OCI-LY7 (cell line): ENCODE measurements around the gene EIF4H. TPM values are rescaled to one million over a fixed set of nuclear protein-coding genes. Genes with fewer than 3 reads are reported as not detected.

Experiments used
- BruUV-seq: library from RNA; stranded (reverse); fragments of 400-500 nt; replicated peaks from 2 replicates; lab custom pipeline; 2021; lab: Mats Ljungman, UMichigan
- CTCF ChIA-PET: fragments of 300-600 bp; sonication (Branson Sonifier 250); formaldehyde crosslinking; loops from one replicate; lab custom pipeline; 2022; ENCODE audit warnings: antibody characterized with exemption; ENCODE audit not compliant: unreplicated experiment; lab: Charles Lee
- POLR2A ChIA-PET: fragments of 300-600 bp; sonication (Branson Sonifier 250); formaldehyde crosslinking; loops from one replicate; lab custom pipeline; 2022; ENCODE audit warnings: antibody characterized with exemption; lab: Charles Lee
- DNase-seq: peaks from one replicate; pipeline ENCODE4 v3.0.0-alpha.2; 2015; ENCODE audit warnings: low spot score
- H2AFZ ChIP-seq: fragments of 200-600 bp; sonication (generic), shearing (Covaris generic); 2 replicates; pipeline ENCODE4 v1.6.1; 2014; ENCODE audit warnings: mild to moderate bottlenecking, antibody characterized with exemption, low read length, moderate library complexity
- H3K27ac ChIP-seq: fragments of 200-600 bp; sonication (generic); 2 replicates; pipeline ENCODE4 v1.5.1; 2014; ENCODE audit warnings: mixed run types, low read depth, mild to moderate bottlenecking, moderate library complexity, low read length, inconsistent platforms; ENCODE audit not compliant: poor library complexity, severe bottlenecking
- H3K36me3 ChIP-seq: fragments of 200-600 bp; sonication (generic); 2 replicates; pipeline ENCODE4 v1.6.1; 2014; ENCODE audit warnings: mild to moderate bottlenecking, antibody characterized with exemption, low read length, moderate library complexity, mixed read lengths; ENCODE audit not compliant: insufficient read depth
- H3K4me1 ChIP-seq: fragments of 200-600 bp; sonication (generic); 2 replicates; pipeline ENCODE4 v1.5.1; 2014; ENCODE audit warnings: mild to moderate bottlenecking, low read length; ENCODE audit not compliant: insufficient read depth, poor library complexity, severe bottlenecking
- H3K4me2 ChIP-seq: fragments of 200-600 bp; sonication (generic); 2 replicates; pipeline ENCODE4 v1.6.1; 2014; ENCODE audit warnings: mild to moderate bottlenecking, low read length
- H3K4me3 ChIP-seq: fragments of 200-600 bp; sonication (generic); 2 replicates; pipeline ENCODE4 v1.5.1; 2014; ENCODE audit warnings: mild to moderate bottlenecking, low read depth, low read length; ENCODE audit not compliant: poor library complexity, severe bottlenecking
- H3K79me2 ChIP-seq: fragments of 200-600 bp; sonication (generic); 2 replicates; pipeline ENCODE4 v1.6.1; 2016; ENCODE audit warnings: low read depth, mild to moderate bottlenecking, low read length, moderate library complexity, mixed read lengths; ENCODE audit not compliant: insufficient read depth
- H3K9me2 ChIP-seq: fragments of 200-600 bp; sonication (generic); 2 replicates; pipeline ENCODE4 v1.6.1; 2016; ENCODE audit warnings: mild to moderate bottlenecking, low read length, mixed read lengths; ENCODE audit not compliant: insufficient read depth
- H3K9me3 ChIP-seq: fragments of 200-600 bp; sonication (generic); 2 replicates; pipeline ENCODE4 v1.6.1; 2014; ENCODE audit warnings: mild to moderate bottlenecking, mixed run types, low read length, mixed read lengths
- H4K20me1 ChIP-seq: fragments of 200-600 bp; sonication (generic); 2 replicates; pipeline ENCODE4 v1.6.1; 2014; ENCODE audit warnings: mild to moderate bottlenecking, antibody characterized with exemption, low read length, moderate library complexity, mixed read lengths; ENCODE audit not compliant: insufficient read depth
- EZH2phosphoT487 ChIP-seq: fragments of 200-600 bp; sonication (generic); IDR thresholded peaks from 2 replicates; pipeline ENCODE4 v1.6.1; 2018; ENCODE audit warnings: low read depth, borderline replicate concordance, mild to moderate bottlenecking, mixed run types, antibody characterized with exemption, low read length, moderate library complexity, mixed read lengths
- intact Hi-C: fragments of 100-400 bp; cut with micrococcal nuclease; formaldehyde crosslinking; loops from one replicate; pipeline ENCODE4 v1.10.0; 2022; ENCODE audit not compliant: unreplicated experiment
- total RNA-seq, 2 experiments: library from RNA; depleted of rRNA in 1 of 2; stranded (reverse); fragments of >200 nt in 1 of 2; shearing (Covaris generic) in 1 of 2; gene quantifications; 2 replicates each; pipeline ENCODE4 v1.2.3, GENCODE V29; 2014 to 2022
- TF ChIP-seq, protein P1 (sequence below): fragments of 200-600 bp; sonication (generic); conservative IDR thresholded peaks from 2 replicates; pipeline ENCODE4 v1.5.1; 2014; ENCODE audit warnings: mild to moderate bottlenecking, antibody characterized with exemption, low read length, moderate library complexity, mixed read lengths

Gene EIF4H
- total RNA-seq, 2 experiments from 2014 or later: 202 to 345 TPM

DNA sequence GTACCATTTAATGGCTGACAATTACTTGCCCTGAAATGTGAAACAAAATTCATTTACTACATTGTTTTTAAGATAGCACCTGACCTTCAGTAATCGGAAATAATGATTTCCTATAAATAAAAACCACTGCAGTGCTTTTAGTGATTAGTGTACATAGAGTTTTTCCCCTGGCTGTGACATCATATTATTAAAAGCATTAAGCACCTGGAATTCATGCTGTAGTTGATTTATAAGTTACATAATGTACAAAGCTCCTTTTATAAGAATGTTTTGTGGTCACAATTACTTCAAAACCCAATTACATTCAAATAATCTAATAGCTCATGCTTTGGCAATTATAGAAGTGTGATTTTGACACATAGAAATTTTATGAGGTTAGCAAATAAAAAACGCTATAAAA lies 44.3 kb upstream of the EIF4H start:
- H2AFZ ChIP-seq: no peak overlapping the region
- no peak overlapping the region for H3K27ac ChIP-seq
- no peaks in the 10 kb centered on the region for H3K79me2 ChIP-seq
- no peaks in the 10 kb centered on the region for H4K20me1 ChIP-seq
- CTCF ChIA-PET: no interaction called here
- no peak overlapping the region for H3K4me3 ChIP-seq
- intact Hi-C loops: no loop called here
- POLR2A ChIA-PET: interaction anchor here (0.6 to 1.7 kb wide), 2 partner anchors 9 to 45 kb away, joined by 3 read pairs; no protein-coding TSS in a partner anchor
- no peaks in the 10 kb centered on the region for H3K9me2 ChIP-seq
- H3K4me1 ChIP-seq: no peaks in the 10 kb centered on the region
- no peaks in the 10 kb centered on the region for H3K9me3 ChIP-seq
- no peaks in the 10 kb centered on the region for H3K36me3 ChIP-seq
- DNase-seq: no peak
- BruUV-seq: no TSS peak
- no peak for TF ChIP-seq EZH2phosphoT487
- TF ChIP-seq, protein P1, sequence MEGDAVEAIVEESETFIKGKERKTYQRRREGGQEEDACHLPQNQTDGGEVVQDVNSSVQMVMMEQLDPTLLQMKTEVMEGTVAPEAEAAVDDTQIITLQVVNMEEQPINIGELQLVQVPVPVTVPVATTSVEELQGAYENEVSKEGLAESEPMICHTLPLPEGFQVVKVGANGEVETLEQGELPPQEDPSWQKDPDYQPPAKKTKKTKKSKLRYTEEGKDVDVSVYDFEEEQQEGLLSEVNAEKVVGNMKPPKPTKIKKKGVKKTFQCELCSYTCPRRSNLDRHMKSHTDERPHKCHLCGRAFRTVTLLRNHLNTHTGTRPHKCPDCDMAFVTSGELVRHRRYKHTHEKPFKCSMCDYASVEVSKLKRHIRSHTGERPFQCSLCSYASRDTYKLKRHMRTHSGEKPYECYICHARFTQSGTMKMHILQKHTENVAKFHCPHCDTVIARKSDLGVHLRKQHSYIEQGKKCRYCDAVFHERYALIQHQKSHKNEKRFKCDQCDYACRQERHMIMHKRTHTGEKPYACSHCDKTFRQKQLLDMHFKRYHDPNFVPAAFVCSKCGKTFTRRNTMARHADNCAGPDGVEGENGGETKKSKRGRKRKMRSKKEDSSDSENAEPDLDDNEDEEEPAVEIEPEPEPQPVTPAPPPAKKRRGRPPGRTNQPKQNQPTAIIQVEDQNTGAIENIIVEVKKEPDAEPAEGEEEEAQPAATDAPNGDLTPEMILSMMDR: no peak
- H3K4me2 ChIP-seq: no peak overlapping the region

DNA sequence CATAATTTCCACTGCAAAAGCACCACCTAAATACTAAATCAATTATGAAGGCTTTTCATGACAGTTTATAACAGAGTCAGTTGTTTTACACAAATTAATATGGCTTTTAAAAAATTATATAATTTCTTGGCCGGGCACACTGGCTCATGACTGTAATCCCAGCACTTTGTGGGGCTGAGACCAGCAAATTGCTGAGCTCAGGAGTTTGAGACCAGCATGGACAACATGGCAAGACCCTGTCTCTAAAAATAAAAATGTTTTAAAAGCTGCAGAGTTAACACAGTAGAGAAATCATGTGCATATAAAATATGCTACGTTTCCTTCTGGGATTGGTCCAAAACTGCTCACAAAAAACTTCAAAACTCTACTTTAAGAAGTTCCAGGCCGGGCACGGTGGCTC lies 43.6 kb upstream of the EIF4H start:
- CTCF ChIA-PET: no interaction called here
- no peak for DNase-seq
- no peak for TF ChIP-seq EZH2phosphoT487
- TF ChIP-seq, protein P1: no peak
- Histone ChIP-seq H4K20me1 (no peaks in the 10 kb centered on the region), H3K36me3 (no peaks in the 10 kb centered on the region), H3K4me2 (no peak overlapping the region), H3K9me3 (no peaks in the 10 kb centered on the region), H3K4me1 (no peaks in the 10 kb centered on the region), H2AFZ (no peak overlapping the region), H3K79me2 (no peaks in the 10 kb centered on the region), H3K27ac (no peak overlapping the region), H3K9me2 (no peaks in the 10 kb centered on the region), H3K4me3 (no peak overlapping the region)
- no TSS peak for BruUV-seq
- POLR2A ChIA-PET: interaction anchor here (0.6 to 1.7 kb wide), 3 partner anchors 9 to 48 kb away, joined by 3 to 4 read pairs (median 3); no protein-coding TSS in a partner anchor
- intact Hi-C loops: no loop called here

DNA sequence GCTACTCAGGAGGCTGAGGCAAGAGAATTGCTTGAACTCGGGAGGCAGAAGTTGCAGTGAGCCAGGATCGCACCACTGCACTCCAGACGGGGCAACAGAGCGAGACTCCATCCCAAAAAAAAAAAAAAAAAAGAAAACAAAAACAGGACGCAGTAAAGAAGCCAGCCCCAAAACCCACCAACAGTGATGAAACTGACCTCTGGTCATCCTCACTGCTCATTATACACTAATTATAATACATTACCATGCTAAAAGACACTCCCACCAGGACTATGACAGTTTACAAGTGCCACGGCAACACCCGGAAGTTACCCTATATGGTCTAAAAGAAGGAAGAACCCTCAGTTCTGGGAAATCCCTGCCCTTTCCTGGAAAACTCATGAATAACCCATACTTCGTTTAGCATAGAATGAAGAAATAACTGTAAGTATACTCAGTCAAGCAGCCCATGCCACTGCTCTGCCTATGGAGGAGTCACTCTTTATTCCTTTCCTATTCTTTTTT lies 40.0 kb upstream of the EIF4H start:
- no peak overlapping the region for H3K4me2 ChIP-seq
- DNase-seq: no peak
- BruUV-seq: no TSS peak

More for the DNA sequence above, 40.0 kb upstream of the EIF4H start:
- no peak overlapping the region for H3K4me3 ChIP-seq
- TF ChIP-seq, protein P1: no peak
- TF ChIP-seq EZH2phosphoT487: no peak
- no peaks in the 10 kb centered on the region for H3K36me3 ChIP-seq
- no peaks in the 10 kb centered on the region for H3K9me3 ChIP-seq
- POLR2A ChIA-PET: no interaction called here
- H4K20me1 ChIP-seq: no peaks in the 10 kb centered on the region
- H3K4me1 ChIP-seq: no peaks in the 10 kb centered on the region
- intact Hi-C loops: no loop called here
- H2AFZ ChIP-seq: no peak overlapping the region
- H3K27ac ChIP-seq: no peak overlapping the region
- no peaks in the 10 kb centered on the region for H3K79me2 ChIP-seq
- no peaks in the 10 kb centered on the region for H3K9me2 ChIP-seq
- CTCF ChIA-PET: interaction anchor here (0.7 kb wide), 1 partner anchor 289 kb away, joined by 8 read pairs; no protein-coding TSS in a partner anchor
